Activated CD8-positive, alpha-beta memory T cell treated with anti-CD3 and anti-CD28 coated beads, Interleukin-2, amount 10 ng/mL, durations not matched to agents 7 days and 5 days (primary cell): ENCODE data around the gene ATRN. TPM values are rescaled to one million over a fixed set of nuclear protein-coding genes. Genes with fewer than 3 reads are reported as not detected.
A peak's percentile ranks its signal among the peaks of the same experiment; 100 is the strongest.

Experiments
- ATAC-seq: fragments of 150-1000 bp; cut with Tn5 transposase; one replicate; pipeline ENCODE4 v1.10.0; 2021; ENCODE audit warnings: moderate library complexity
- CTCF ChIA-PET: fragments of 350-600 bp; sonication (Branson Sonifier 250); formaldehyde crosslinking; loops from one replicate; lab custom pipeline; 2021; ENCODE audit warnings: antibody characterized with exemption; lab: Charles Lee
- DNase-seq: peaks from one replicate; pipeline ENCODE4 v3.0.0-alpha.2; 2020
- H3K27ac Mint-ChIP-seq: one replicate; pipeline ENCODE4 v1.8.0; 2021; ENCODE audit warnings: mild to moderate bottlenecking, mixed read lengths
- H3K27me3 Mint-ChIP-seq: one replicate; pipeline ENCODE4 v1.8.0; 2021; ENCODE audit warnings: mixed read lengths
- H3K36me3 Mint-ChIP-seq: one replicate; pipeline ENCODE4 v1.8.0; 2021; ENCODE audit warnings: mild to moderate bottlenecking, mixed read lengths
- H3K4me1 Mint-ChIP-seq: one replicate; pipeline ENCODE4 v1.8.0; 2021; ENCODE audit warnings: mixed read lengths
- H3K4me3 Mint-ChIP-seq: one replicate; pipeline ENCODE4 v1.8.0; 2021; ENCODE audit warnings: mild to moderate bottlenecking, moderate library complexity, mixed read lengths
- H3K9me3 Mint-ChIP-seq: one replicate; pipeline ENCODE4 v1.8.0; 2022; ENCODE audit warnings: low read depth, mixed read lengths
- total RNA-seq, 2 experiments: library from RNA; stranded (reverse); gene quantifications; one replicate each; pipeline ENCODE4 v1.2.3, GENCODE V29; 2021

ATRN gene
- total RNA-seq, 2 experiments from 2014 or later = 8.1 to 9.0 TPM

GRCh38 chr20:3452136-3452535 is 18.7 kb upstream of the ATRN start:
- CTCF ChIA-PET = interaction anchor here (0.8 kb wide), 1 partner anchor 15 kb away, joined by 3 read pairs; no protein-coding TSS in a partner anchor
- no peak for ATAC-seq
- Mint-ChIP-seq H3K4me3 (no peak overlapping the region), H3K36me3 (no peaks in the 10 kb centered on the region), H3K27me3 (peaks cover 25% of the 10 kb centered on the region), H3K4me1 (no peaks in the 10 kb centered on the region), H3K9me3 (no peaks in the 10 kb centered on the region), H3K27ac (no peak overlapping the region)
- no peak for DNase-seq

GRCh38 chr20:3452690-3453089 is 18.1 kb upstream of the ATRN start:
- Mint-ChIP-seq H3K36me3 (no peaks in the 10 kb centered on the region), H3K27ac (no peak overlapping the region), H3K4me3 (no peak overlapping the region), H3K27me3 (peaks cover 19% of the 10 kb centered on the region), H3K4me1 (no peaks in the 10 kb centered on the region), H3K9me3 (no peaks in the 10 kb centered on the region)
- ATAC-seq = no peak
- CTCF ChIA-PET = no interaction called here
- no peak for DNase-seq

GRCh38 chr20:3454831-3455230 is 16.0 kb upstream of the ATRN start:
- DNase-seq = no peak
- no peak for ATAC-seq
- H3K27ac Mint-ChIP-seq = no peak overlapping the region
- H3K4me3 Mint-ChIP-seq = no peak overlapping the region
- no peaks in the 10 kb centered on the region for H3K9me3 Mint-ChIP-seq
- no peaks in the 10 kb centered on the region for H3K4me1 Mint-ChIP-seq
- CTCF ChIA-PET = no interaction called here
- no peaks in the 10 kb centered on the region for H3K36me3 Mint-ChIP-seq
- H3K27me3 Mint-ChIP-seq = peaks cover 24% of the 10 kb centered on the region

- Mint-ChIP-seq H3K4me3 (no peak overlapping the region), H3K27ac (no peak overlapping the region), H3K9me3 (no peaks in the 10 kb centered on the region), H3K4me1 (no peaks in the 10 kb centered on the region), H3K36me3 (no peaks in the 10 kb centered on the region), H3K27me3 (peaks cover 18% of the 10 kb centered on the region)
- no peak for ATAC-seq
- CTCF ChIA-PET = no interaction called here
- no peak for DNase-seq
Measured at GRCh38 chr20:3456648-3457047, 14.2 kb upstream of the ATRN start.

GRCh38 chr20:3459881-3460307 is 10.9 kb upstream of the ATRN start:
- CTCF ChIA-PET = no interaction called here
- H3K36me3 Mint-ChIP-seq = no peaks in the 10 kb centered on the region
- H3K4me1 Mint-ChIP-seq = no peaks in the 10 kb centered on the region
- no peak for DNase-seq
- H3K27ac Mint-ChIP-seq = no peak overlapping the region
- H3K27me3 Mint-ChIP-seq = peaks cover 12% of the 10 kb centered on the region
- H3K9me3 Mint-ChIP-seq = no peaks in the 10 kb centered on the region
- H3K4me3 Mint-ChIP-seq = no peak overlapping the region
- no peak for ATAC-seq

- no peak for ATAC-seq
- peaks cover 19% of the 10 kb centered on the region for H3K27me3 Mint-ChIP-seq
- DNase-seq = no peak
- H3K27ac Mint-ChIP-seq = no peak overlapping the region
- no peaks in the 10 kb centered on the region for H3K36me3 Mint-ChIP-seq
- H3K4me3 Mint-ChIP-seq = no peak overlapping the region
- no peaks in the 10 kb centered on the region for H3K4me1 Mint-ChIP-seq
- H3K9me3 Mint-ChIP-seq = no peaks in the 10 kb centered on the region
- CTCF ChIA-PET = no interaction called here
Measured at GRCh38 chr20:3461211-3461771, 9.5 kb upstream of the ATRN start.

- Mint-ChIP-seq H3K36me3 (no peaks in the 10 kb centered on the region), H3K27me3 (peaks cover 25% of the 10 kb centered on the region), H3K27ac (no peak overlapping the region), H3K4me3 (no peak overlapping the region), H3K4me1 (no peaks in the 10 kb centered on the region), H3K9me3 (no peaks in the 10 kb centered on the region)
- DNase-seq (no peak), ATAC-seq (no peak)
- CTCF ChIA-PET = no interaction called here
Measured at GRCh38 chr20:3461911-3462677, 8.7 kb upstream of the ATRN start.

- H3K27me3 Mint-ChIP-seq = peaks cover 21% of the 10 kb centered on the region
- CTCF ChIA-PET = interaction anchor here (1.1 kb wide), 1 partner anchor 132 kb away, joined by 3 read pairs; no protein-coding TSS in a partner anchor
- H3K4me1 Mint-ChIP-seq = no peaks in the 10 kb centered on the region
- no peaks in the 10 kb centered on the region for H3K9me3 Mint-ChIP-seq
- H3K4me3 Mint-ChIP-seq = no peak overlapping the region
- H3K36me3 Mint-ChIP-seq = no peaks in the 10 kb centered on the region
- DNase-seq (no peak), ATAC-seq (no peak)
- no peak overlapping the region for H3K27ac Mint-ChIP-seq
Measured at GRCh38 chr20:3464166-3464565, 6.7 kb upstream of the ATRN start.

GRCh38 chr20:3465301-3465700 is 5.5 kb upstream of the ATRN start:
- ATAC-seq (no peak), DNase-seq (no peak)
- H3K4me3 Mint-ChIP-seq = no peak overlapping the region
- H3K27ac Mint-ChIP-seq = no peak overlapping the region
- CTCF ChIA-PET = no interaction called here
- peaks cover 21% of the 10 kb centered on the region for H3K27me3 Mint-ChIP-seq
- H3K4me1 Mint-ChIP-seq = no peaks in the 10 kb centered on the region
- no peaks in the 10 kb centered on the region for H3K36me3 Mint-ChIP-seq
- no peaks in the 10 kb centered on the region for H3K9me3 Mint-ChIP-seq

GRCh38 chr20:3470208-3470626 is 601 bp upstream of the ATRN start:
- peak overlapping the region; percentile 56 for H3K27ac Mint-ChIP-seq
- ATAC-seq (no peak), DNase-seq (no peak)
- peaks cover 15% of the 10 kb centered on the region for H3K27me3 Mint-ChIP-seq
- CTCF ChIA-PET = interaction anchor here (0.6 to 0.9 kb wide), 3 partner anchors 15 to 203 kb away, joined by 3 read pairs; no protein-coding TSS in a partner anchor
- peaks cover 4% of the 10 kb centered on the region for H3K36me3 Mint-ChIP-seq
- no peaks in the 10 kb centered on the region for H3K9me3 Mint-ChIP-seq
- peaks cover 23% of the 10 kb centered on the region for H3K4me1 Mint-ChIP-seq
- H3K4me3 Mint-ChIP-seq = peak overlapping the region; percentile 84

GRCh38 chr20:3471397-3472021 is 691 bp downstream of the ATRN start:
- Mint-ChIP-seq H3K4me1 (peaks cover 23% of the 10 kb centered on the region), H3K9me3 (no peaks in the 10 kb centered on the region), H3K27ac (peak overlapping the region; percentile 62), H3K4me3 (peak overlapping the region; percentile 84), H3K36me3 (peaks cover 4% of the 10 kb centered on the region), H3K27me3 (peaks cover 4% of the 10 kb centered on the region)
- ATAC-seq = no peak
- DNase-seq = no peak
- CTCF ChIA-PET = interaction anchor here (1.3 kb wide), 1 partner anchor 65 kb away, joined by 5 read pairs; the partner anchor contains the start of gene DNAAF9

GRCh38 chr20:3472105-3472504 is 1.3 kb downstream of the ATRN start:
- Mint-ChIP-seq H3K27ac (no peak overlapping the region), H3K4me1 (peaks cover 23% of the 10 kb centered on the region), H3K4me3 (peak overlapping the region; percentile 84), H3K27me3 (no peaks in the 10 kb centered on the region), H3K36me3 (peaks cover 4% of the 10 kb centered on the region), H3K9me3 (no peaks in the 10 kb centered on the region)
- no peak for ATAC-seq
- DNase-seq = no peak
- CTCF ChIA-PET = no interaction called here

GRCh38 chr20:3473324-3473723 is 2.5 kb downstream of the ATRN start:
- no peaks in the 10 kb centered on the region for H3K27me3 Mint-ChIP-seq
- no peaks in the 10 kb centered on the region for H3K9me3 Mint-ChIP-seq
- H3K27ac Mint-ChIP-seq = no peak overlapping the region
- CTCF ChIA-PET = interaction anchor here (0.8 kb wide), 1 partner anchor 7 kb away, joined by 3 read pairs; no protein-coding TSS in a partner anchor
- ATAC-seq (no peak), DNase-seq (no peak)
- peaks cover 23% of the 10 kb centered on the region for H3K4me1 Mint-ChIP-seq
- no peak overlapping the region for H3K4me3 Mint-ChIP-seq
- H3K36me3 Mint-ChIP-seq = peaks cover 4% of the 10 kb centered on the region
